Measurements from ENCODE around the gene GRIN2B.
A peak's percentile ranks its signal among the peaks of the same experiment; 100 is the strongest.

GRIN2B gene

GRCh38 chr12:13964666-13965065, 16.7 kb downstream of the GRIN2B start:
- H2AFZ ChIP-seq (ENCODE audit: low read length) = no peak overlapping the region
- no peaks in the 10 kb centered on the region for H3K36me3 ChIP-seq (ENCODE audit: insufficient read depth, low read length)
- no peaks in the 10 kb centered on the region for H4K20me1 ChIP-seq (ENCODE audit: insufficient read depth, low read length)
- H3K9me2 ChIP-seq (ENCODE audit: low read depth, low read length) = no peaks in the 10 kb centered on the region
- H3K9ac ChIP-seq (ENCODE audit: low read length) = no peak overlapping the region
- H3K27me3 ChIP-seq (ENCODE audit: insufficient read depth, low read length) = no peaks in the 10 kb centered on the region
- H3K4me1 ChIP-seq (ENCODE audit: insufficient read depth, low read length, severe bottlenecking) = no peaks in the 10 kb centered on the region
- H3F3A ChIP-seq (ENCODE audit: insufficient read depth, low read length) = no peaks in the 10 kb centered on the region
- TF ChIP-seq EZH2 (IDR thresholded peaks at IDR 0.05; ENCODE audit: borderline replicate concordance, low read length) (no peak), CTCF (IDR thresholded peaks at IDR 0.05; ENCODE audit: low read length) (no peak)
- no peaks in the 10 kb centered on the region for H3K79me2 ChIP-seq (ENCODE audit: insufficient read depth, low read length)
- no peak overlapping the region for H3K4me3 ChIP-seq (ENCODE audit: low read depth, low read length, poor library complexity, severe bottlenecking)
- no peak overlapping the region for H3K4me2 ChIP-seq (ENCODE audit: low read length)
- no peaks in the 10 kb centered on the region for H3K9me3 ChIP-seq (ENCODE audit: low read length)
- H3K27ac ChIP-seq (ENCODE audit: low read depth, low read length, poor library complexity, severe bottlenecking) = no peak overlapping the region

DNA sequence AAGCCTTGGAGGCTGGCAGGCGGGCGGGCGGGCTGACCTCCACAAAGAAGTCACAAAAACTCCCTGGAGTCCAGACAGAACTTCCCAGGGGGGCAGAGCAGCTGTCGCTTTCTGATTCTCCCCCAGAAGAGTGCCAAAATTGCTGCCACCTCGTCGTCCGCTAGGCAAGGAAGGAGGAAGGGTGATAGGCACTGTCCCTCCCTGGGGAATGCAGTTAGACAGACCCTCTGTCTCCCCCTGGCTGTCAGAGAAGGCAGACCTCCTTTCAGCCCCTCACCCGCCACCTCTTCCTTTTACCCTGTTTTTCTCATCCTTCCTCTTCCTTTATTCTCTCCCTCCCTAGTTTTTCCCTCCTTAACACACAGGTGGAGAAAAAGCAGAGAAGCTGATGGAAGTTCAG, 18.7 kb downstream of the GRIN2B start:
- no peak overlapping the region for H2AFZ ChIP-seq (ENCODE audit: low read length)
- no peak overlapping the region for H3K9ac ChIP-seq (ENCODE audit: low read length)
- no peak for TF ChIP-seq EZH2 (IDR thresholded peaks at IDR 0.05; ENCODE audit: borderline replicate concordance, low read length)
- peak; percentile 61 for TF ChIP-seq CTCF (IDR thresholded peaks at IDR 0.05; ENCODE audit: low read length)
- no peaks in the 10 kb centered on the region for H3K9me2 ChIP-seq (ENCODE audit: low read depth, low read length)
- H3K79me2 ChIP-seq (ENCODE audit: insufficient read depth, low read length) = no peaks in the 10 kb centered on the region
- H3K27ac ChIP-seq (ENCODE audit: low read depth, low read length, poor library complexity, severe bottlenecking) = no peak overlapping the region
- H3K27me3 ChIP-seq (ENCODE audit: insufficient read depth, low read length) = no peaks in the 10 kb centered on the region; the same call in 1 of the 2 replicates
- H3K4me1 ChIP-seq (ENCODE audit: insufficient read depth, low read length, severe bottlenecking) = no peaks in the 10 kb centered on the region
- H3F3A ChIP-seq (ENCODE audit: insufficient read depth, low read length) = no peaks in the 10 kb centered on the region
- no peak overlapping the region for H3K4me2 ChIP-seq (ENCODE audit: low read length)
- H3K36me3 ChIP-seq (ENCODE audit: insufficient read depth, low read length) = no peaks in the 10 kb centered on the region
- no peaks in the 10 kb centered on the region for H4K20me1 ChIP-seq (ENCODE audit: insufficient read depth, low read length)
- H3K4me3 ChIP-seq (ENCODE audit: low read depth, low read length, poor library complexity, severe bottlenecking) = no peak overlapping the region
- H3K9me3 ChIP-seq (ENCODE audit: low read length) = no peaks in the 10 kb centered on the region

GRCh38 chr12:13961971-13962370, 19.4 kb downstream of the GRIN2B start:
- Histone ChIP-seq H3K9me3 (ENCODE audit: low read length) (no peaks in the 10 kb centered on the region), H3F3A (ENCODE audit: insufficient read depth, low read length) (no peaks in the 10 kb centered on the region), H3K4me3 (ENCODE audit: low read depth, low read length, poor library complexity, severe bottlenecking) (no peak overlapping the region), H3K36me3 (ENCODE audit: insufficient read depth, low read length) (no peaks in the 10 kb centered on the region), H3K27ac (ENCODE audit: low read depth, low read length, poor library complexity, severe bottlenecking) (no peak overlapping the region), H3K4me2 (ENCODE audit: low read length) (no peak overlapping the region), H3K27me3 (ENCODE audit: insufficient read depth, low read length) (no peaks in the 10 kb centered on the region; the same call in 1 of the 2 replicates), H3K79me2 (ENCODE audit: insufficient read depth, low read length) (no peaks in the 10 kb centered on the region), H3K9ac (ENCODE audit: low read length) (no peak overlapping the region), H3K9me2 (ENCODE audit: low read depth, low read length) (no peaks in the 10 kb centered on the region), H4K20me1 (ENCODE audit: insufficient read depth, low read length) (no peaks in the 10 kb centered on the region), H2AFZ (ENCODE audit: low read length) (no peak overlapping the region), H3K4me1 (ENCODE audit: insufficient read depth, low read length, severe bottlenecking) (no peaks in the 10 kb centered on the region)
- TF ChIP-seq EZH2 (IDR thresholded peaks at IDR 0.05; ENCODE audit: borderline replicate concordance, low read length) (no peak), CTCF (IDR thresholded peaks at IDR 0.05; ENCODE audit: low read length) (no peak)

Measured in OCI-LY1 (cell line).